ENCODE measurements around the gene TACC2. TPM values are rescaled to one million over a fixed set of nuclear protein-coding genes. Genes with fewer than 3 reads are reported as not detected.
"Not testable (repeated sequence)": the region's sequence is repeated elsewhere in the genome, so short reads cannot be mapped to it uniquely, and the experiment has no call there.

Gene TACC2
- total RNA-seq, 1 donor from 2014 or later = not detected

GRCh38 chr10:122001698-122002097 is 12.7 kb downstream of the TACC2 start:
- H3K4me1 Mint-ChIP-seq = no peaks in the 10 kb centered on the region
- no peaks in the 10 kb centered on the region for H3K27me3 Mint-ChIP-seq
- no peak overlapping the region for H3K27ac Mint-ChIP-seq
- intact Hi-C loops (cut with micrococcal nuclease) = no loop called here
- no peak for DNase-seq
- no peaks in the 10 kb centered on the region for H3K36me3 Mint-ChIP-seq (ENCODE audit: low read depth)
- H3K4me3 Mint-ChIP-seq = no peak overlapping the region
- H3K9me3 Mint-ChIP-seq = peaks cover 16% of the 10 kb centered on the region

- Mint-ChIP-seq H3K4me3 (no peak overlapping the region), H3K27me3 (no peaks in the 10 kb centered on the region), H3K4me1 (no peaks in the 10 kb centered on the region), H3K36me3 (ENCODE audit: low read depth) (no peaks in the 10 kb centered on the region), H3K27ac (no peak overlapping the region), H3K9me3 (peaks cover 5% of the 10 kb centered on the region)
- intact Hi-C loops (cut with micrococcal nuclease) = no loop called here
- DNase-seq = no peak
Observed at GRCh38 chr10:122007415-122007814, 18.5 kb downstream of the TACC2 start.

- DNase-seq = no peak
- intact Hi-C loops (cut with micrococcal nuclease) = no loop called here
- Mint-ChIP-seq H3K27ac (no peak overlapping the region), H3K4me3 (no peak overlapping the region), H3K27me3 (no peaks in the 10 kb centered on the region), H3K9me3 (no peaks in the 10 kb centered on the region), H3K36me3 (ENCODE audit: low read depth) (no peaks in the 10 kb centered on the region), H3K4me1 (no peaks in the 10 kb centered on the region)
Observed at GRCh38 chr10:122010405-122011050, 21.6 kb downstream of the TACC2 start.

GRCh38 chr10:122012731-122013130 is 23.8 kb downstream of the TACC2 start:
- Mint-ChIP-seq H3K4me1 (no peaks in the 10 kb centered on the region), H3K27me3 (no peaks in the 10 kb centered on the region), H3K36me3 (ENCODE audit: low read depth) (no peaks in the 10 kb centered on the region), H3K27ac (no peak overlapping the region), H3K9me3 (no peaks in the 10 kb centered on the region), H3K4me3 (no peak overlapping the region)
- DNase-seq = no peak
- intact Hi-C loops (cut with micrococcal nuclease) = no loop called here

- Mint-ChIP-seq H3K4me3 (no peak overlapping the region), H3K4me1 (no peaks in the 10 kb centered on the region), H3K9me3 (no peaks in the 10 kb centered on the region), H3K27ac (no peak overlapping the region), H3K27me3 (peaks cover 2% of the 10 kb centered on the region), H3K36me3 (ENCODE audit: low read depth) (no peaks in the 10 kb centered on the region)
- intact Hi-C loops (cut with micrococcal nuclease) = no loop called here
- no peak for DNase-seq
Observed at GRCh38 chr10:122013311-122013780, 24.4 kb downstream of the TACC2 start.

- Mint-ChIP-seq H3K4me1 (no peaks in the 10 kb centered on the region), H3K4me3 (no peak overlapping the region), H3K9me3 (no peaks in the 10 kb centered on the region), H3K27ac (no peak overlapping the region), H3K27me3 (peaks cover 9% of the 10 kb centered on the region), H3K36me3 (ENCODE audit: low read depth) (no peaks in the 10 kb centered on the region)
- no peak for DNase-seq
- intact Hi-C loops (cut with micrococcal nuclease) = no loop called here
Observed at GRCh38 chr10:122014652-122015248, 25.8 kb downstream of the TACC2 start.

- H3K4me1 Mint-ChIP-seq; H3K36me3 Mint-ChIP-seq (ENCODE audit: low read depth); H3K4me3 Mint-ChIP-seq; DNase-seq; intact Hi-C loops (cut with micrococcal nuclease); H3K27ac Mint-ChIP-seq; H3K9me3 Mint-ChIP-seq: not testable (repeated sequence)
- peaks cover 11% of the 10 kb centered on the region for H3K27me3 Mint-ChIP-seq
Observed at GRCh38 chr10:122017926-122018325, 29.0 kb downstream of the TACC2 start.

GRCh38 chr10:122018491-122018890 is 29.5 kb downstream of the TACC2 start:
- intact Hi-C loops (cut with micrococcal nuclease) = no loop called here
- H3K27me3 Mint-ChIP-seq = peaks cover 11% of the 10 kb centered on the region
- no peak for DNase-seq
- H3K27ac Mint-ChIP-seq = no peak overlapping the region
- H3K4me3 Mint-ChIP-seq = no peak overlapping the region
- H3K9me3 Mint-ChIP-seq = no peaks in the 10 kb centered on the region
- no peaks in the 10 kb centered on the region for H3K36me3 Mint-ChIP-seq (ENCODE audit: low read depth)
- H3K4me1 Mint-ChIP-seq = no peaks in the 10 kb centered on the region

- intact Hi-C loops (cut with micrococcal nuclease) = no loop called here
- Mint-ChIP-seq H3K36me3 (ENCODE audit: low read depth) (no peaks in the 10 kb centered on the region), H3K27me3 (peaks cover 11% of the 10 kb centered on the region), H3K27ac (no peak overlapping the region), H3K9me3 (no peaks in the 10 kb centered on the region), H3K4me3 (no peak overlapping the region), H3K4me1 (no peaks in the 10 kb centered on the region)
- no peak for DNase-seq
Observed at GRCh38 chr10:122018951-122019413, 30.0 kb downstream of the TACC2 start.

- H3K9me3 Mint-ChIP-seq = no peaks in the 10 kb centered on the region
- peaks cover 11% of the 10 kb centered on the region for H3K27me3 Mint-ChIP-seq
- no peak for DNase-seq
- intact Hi-C loops (cut with micrococcal nuclease) = no loop called here
- no peak overlapping the region for H3K27ac Mint-ChIP-seq
- H3K4me1 Mint-ChIP-seq = no peaks in the 10 kb centered on the region
- H3K4me3 Mint-ChIP-seq = no peak overlapping the region
- H3K36me3 Mint-ChIP-seq (ENCODE audit: low read depth) = no peaks in the 10 kb centered on the region
Observed at GRCh38 chr10:122019414-122019975, 30.5 kb downstream of the TACC2 start.

- no peaks in the 10 kb centered on the region for H3K36me3 Mint-ChIP-seq (ENCODE audit: low read depth)
- H3K4me1 Mint-ChIP-seq = no peaks in the 10 kb centered on the region
- H3K27ac Mint-ChIP-seq = no peak overlapping the region
- H3K27me3 Mint-ChIP-seq = peaks cover 11% of the 10 kb centered on the region
- intact Hi-C loops (cut with micrococcal nuclease) = no loop called here
- H3K4me3 Mint-ChIP-seq = no peak overlapping the region
- H3K9me3 Mint-ChIP-seq = no peaks in the 10 kb centered on the region
- no peak for DNase-seq
Observed at GRCh38 chr10:122020226-122020625, 31.3 kb downstream of the TACC2 start.

- no peak overlapping the region for H3K4me3 Mint-ChIP-seq
- H3K27me3 Mint-ChIP-seq = peaks cover 11% of the 10 kb centered on the region
- H3K36me3 Mint-ChIP-seq (ENCODE audit: low read depth) = no peaks in the 10 kb centered on the region
- intact Hi-C loops (cut with micrococcal nuclease) = no loop called here
- no peaks in the 10 kb centered on the region for H3K9me3 Mint-ChIP-seq
- no peaks in the 10 kb centered on the region for H3K4me1 Mint-ChIP-seq
- DNase-seq = no peak
- no peak overlapping the region for H3K27ac Mint-ChIP-seq
Observed at GRCh38 chr10:122021379-122021778, 32.4 kb downstream of the TACC2 start.

GRCh38 chr10:122021828-122022227 is 32.9 kb downstream of the TACC2 start:
- intact Hi-C loops (cut with micrococcal nuclease) = no loop called here

GRCh38 chr10:122022276-122022675 is 33.3 kb downstream of the TACC2 start:
- Mint-ChIP-seq H3K27ac (no peak overlapping the region), H3K27me3 (peaks cover 11% of the 10 kb centered on the region), H3K4me3 (no peak overlapping the region), H3K4me1 (no peaks in the 10 kb centered on the region), H3K9me3 (no peaks in the 10 kb centered on the region), H3K36me3 (ENCODE audit: low read depth) (no peaks in the 10 kb centered on the region)
- intact Hi-C loops (cut with micrococcal nuclease) = no loop called here
- no peak for DNase-seq

More at GRCh38 chr10:122021828-122022227, 32.9 kb downstream of the TACC2 start:
- no peak for DNase-seq
- Mint-ChIP-seq H3K27me3 (peaks cover 11% of the 10 kb centered on the region), H3K36me3 (ENCODE audit: low read depth) (no peaks in the 10 kb centered on the region), H3K9me3 (no peaks in the 10 kb centered on the region), H3K4me3 (no peak overlapping the region), H3K4me1 (no peaks in the 10 kb centered on the region), H3K27ac (no peak overlapping the region)

Data from activated CD4-positive, alpha-beta T cell treated with anti-CD3 and anti-CD28 coated beads, Interleukin-2, amount 10 ng/mL, durations not matched to agents 24 days and 14 days (primary cell).